Endothelial cell of umbilical vein (primary cell): ENCODE measurements around the gene THEM5.

ENCODE experiments used
- CTCF ChIP-seq, 2 donors: IDR thresholded peaks; 1 replicate in 1 of 2; 2 replicates in 1 of 2; pipeline ENCODE4 v1.5.1; 2011; ENCODE audit warnings: low read length in 2 of 2, mild to moderate bottlenecking in 2 of 2, moderate library complexity in 2 of 2, control low read depth in 1 of 2, inconsistent platforms in 1 of 2, low read depth in 1 of 2; ENCODE audit not compliant: insufficient read depth in 1 of 2; ENCODE audit errors: extremely low read depth in 1 of 2
- EZH2 ChIP-seq: IDR thresholded peaks from 2 replicates; pipeline ENCODE4 v1.6.1; 2012; ENCODE audit warnings: borderline replicate concordance, low read depth, mild to moderate bottlenecking, moderate library complexity, low read length, inconsistent platforms; ENCODE audit not compliant: severe bottlenecking
- FOS ChIP-seq: IDR thresholded peaks from 2 replicates; pipeline ENCODE4 v1.6.1; 2011; ENCODE audit warnings: mild to moderate bottlenecking, low read length, moderate library complexity, borderline replicate concordance; ENCODE audit not compliant: insufficient read depth
- GATA2 ChIP-seq: IDR thresholded peaks from 2 replicates; pipeline ENCODE4 v1.7.0; 2011; ENCODE audit warnings: low read depth, mild to moderate bottlenecking, moderate library complexity, mixed read lengths, low read length; ENCODE audit not compliant: insufficient read length, insufficient read depth
- JUN ChIP-seq: IDR thresholded peaks from 2 replicates; pipeline ENCODE4 v1.6.1; 2011; ENCODE audit warnings: borderline replicate concordance, low read depth; ENCODE audit not compliant: insufficient read length, insufficient read depth
- MYC ChIP-seq: IDR thresholded peaks from one replicate; pipeline ENCODE4 v1.6.1; 2011; ENCODE audit warnings: mild to moderate bottlenecking, low read depth, low read length
- POLR2A ChIP-seq: IDR thresholded peaks from 2 replicates; pipeline ENCODE4 v1.6.1; 2012; ENCODE audit warnings: low read depth, mild to moderate bottlenecking, control low read depth, low read length
- POLR2AphosphoS5 ChIP-seq: IDR thresholded peaks from 2 replicates; pipeline ENCODE4 v1.6.1; 2012; ENCODE audit warnings: low read depth, mild to moderate bottlenecking, control low read depth, low read length, moderate library complexity; ENCODE audit not compliant: insufficient read depth
- TF ChIP-seq, protein P1 (sequence below): IDR thresholded peaks from 2 replicates; pipeline ENCODE4 v1.6.1; 2011; ENCODE audit not compliant: insufficient read depth, insufficient read length

GRCh38 chr1:151846686-151847237, 6.8 kb downstream of the THEM5 start:
- TF ChIP-seq, protein P1, sequence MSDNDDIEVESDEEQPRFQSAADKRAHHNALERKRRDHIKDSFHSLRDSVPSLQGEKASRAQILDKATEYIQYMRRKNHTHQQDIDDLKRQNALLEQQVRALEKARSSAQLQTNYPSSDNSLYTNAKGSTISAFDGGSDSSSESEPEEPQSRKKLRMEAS = no peak
- TF ChIP-seq POLR2AphosphoS5 (no peak), POLR2A (no peak), CTCF (IDR thresholded peaks at IDR 0.05; ENCODE audit: extremely low read depth in 1 of 2, insufficient read depth in 1 of 2, low read depth in 1 of 2, low read length in 2 of 2) (no peak), JUN (no peak), EZH2 (no peak), FOS (no peak), GATA2 (no peak), MYC (no peak)
